H1 (cell line): ENCODE results near the gene EGFR. TPM values are rescaled to one million over a fixed set of nuclear protein-coding genes. Genes with fewer than 3 reads are reported as not detected.

ENCODE experiments used
- CTCF ChIA-PET: fragments of 300-600 bp; sonication (Branson Sonifier 250); formaldehyde crosslinking; loops from one replicate; lab custom pipeline; 2021; ENCODE audit not compliant: partially characterized antibody; lab: Charles Lee
- POLR2A ChIA-PET: fragments of 300-600 bp; sonication (Branson Sonifier 250); formaldehyde crosslinking; loops from one replicate; lab custom pipeline; 2021; ENCODE audit warnings: inconsistent platforms; ENCODE audit not compliant: partially characterized antibody; lab: Charles Lee
- DNase-seq, 2 experiments: peaks; one replicate each; pipeline versions ENCODE4 v3.0.0 to v3.0.0-alpha.2; 2010 to 2022; ENCODE audit warnings: low spot score in 2 of 2, low read depth in 1 of 2, mixed read lengths in 1 of 2
- FAIRE-seq: peaks from 2 replicates; lab custom pipeline; 2011; peaks lifted over from hg19 to GRCh38; lab: Jason Lieb, UNC
- H2AFZ ChIP-seq: 2 replicates; pipeline ENCODE4 v1.8.1; 2012; ENCODE audit warnings: low read length, inconsistent platforms
- H2AK5ac ChIP-seq: 2 replicates; pipeline ENCODE4 v1.6.1; 2013; ENCODE audit warnings: low read depth, low read length
- H2BK120ac ChIP-seq: replicated peaks from 2 replicates; pipeline ENCODE3; 2013; ENCODE audit warnings: low read depth, low read length, inconsistent platforms
- H2BK12ac ChIP-seq: 2 replicates; pipeline ENCODE4 v1.6.1; 2013; ENCODE audit warnings: low read depth, low read length
- H2BK15ac ChIP-seq: 2 replicates; pipeline ENCODE4 v1.6.1; 2013; ENCODE audit warnings: low read length
- H2BK20ac ChIP-seq: 2 replicates; pipeline ENCODE4 v1.6.1; 2013; ENCODE audit warnings: low read length
- H2BK5ac ChIP-seq: 2 replicates; pipeline ENCODE4 v1.6.1; 2013; ENCODE audit warnings: low read depth, low read length
- H3K14ac ChIP-seq: 2 replicates; pipeline ENCODE4 v1.6.1; 2013; ENCODE audit warnings: inconsistent platforms; ENCODE audit not compliant: insufficient read length
- H3K18ac ChIP-seq: 2 replicates; pipeline ENCODE4 v1.6.1; 2013; ENCODE audit warnings: low read length; ENCODE audit errors: extremely low read depth
- H3K23ac ChIP-seq: 2 replicates; pipeline ENCODE4 v1.6.1; 2013; ENCODE audit warnings: inconsistent platforms; ENCODE audit not compliant: insufficient read length
- H3K23me2 ChIP-seq: 2 replicates; pipeline ENCODE4 v1.6.1; 2013; ENCODE audit warnings: low read depth, low read length
- H3K27ac ChIP-seq: 2 replicates; pipeline ENCODE4 v1.6.1; 2011; ENCODE audit warnings: low read depth, low read length, inconsistent platforms
- H3K27me3 ChIP-seq, 4 experiments: replicated peaks in 1 of 4; 1 replicate in 1 of 4; 2 replicates in 3 of 4; pipeline versions ENCODE4 v1.6.1 to v1.8.1; 2011 to 2013; ENCODE audit warnings: low read length in 3 of 4, mild to moderate bottlenecking in 3 of 4, inconsistent platforms in 2 of 4, mixed read lengths in 2 of 4, moderate library complexity in 1 of 4; ENCODE audit not compliant: control insufficient read depth in 3 of 4, insufficient read depth in 3 of 4; ENCODE audit errors: extremely low read depth in 1 of 4
- H3K36me3 ChIP-seq, 4 experiments: 2 replicates each; pipeline versions ENCODE4 v1.6.1 to v1.8.1; 2011 to 2013; ENCODE audit warnings: mild to moderate bottlenecking in 4 of 4, low read length in 3 of 4, moderate library complexity in 2 of 4, control low read depth in 1 of 4, inconsistent platforms in 1 of 4; ENCODE audit not compliant: insufficient read depth in 4 of 4, control insufficient read depth in 2 of 4
- H3K4ac ChIP-seq: replicated peaks from 2 replicates; pipeline ENCODE3; 2013; ENCODE audit warnings: low read length, low read depth, mixed read lengths, inconsistent platforms; ENCODE audit not compliant: insufficient read length
- H3K4me1 ChIP-seq, 4 experiments: replicated peaks in 1 of 4; 1 replicate in 1 of 4; 2 replicates in 3 of 4; pipeline versions ENCODE4 v1.6.1 to v1.8.1; 2011 to 2013; ENCODE audit warnings: low read length in 3 of 4, inconsistent platforms in 2 of 4, mixed read lengths in 1 of 4; ENCODE audit not compliant: insufficient read depth in 4 of 4, control insufficient read depth in 3 of 4
- H3K4me2 ChIP-seq, 2 experiments: 2 replicates each; pipeline versions ENCODE4 v1.6.1 to v1.8.1; 2011 to 2013; ENCODE audit warnings: low read depth in 2 of 2, low read length in 2 of 2, control low read depth in 1 of 2, inconsistent platforms in 1 of 2, mild to moderate bottlenecking in 1 of 2; ENCODE audit not compliant: insufficient read depth in 1 of 2
- H3K4me3 ChIP-seq, 4 experiments: fragments of 200-600, 300-600 bp in 1 of 4; sonication (generic), shearing (Covaris generic), sonication (Bioruptor Twin) in 1 of 4; 2 replicates each; pipeline versions ENCODE4 v1.5.1 to v1.8.1; 2011 to 2016; ENCODE audit warnings: low read length in 4 of 4, low read depth in 3 of 4, control low read depth in 2 of 4, inconsistent platforms in 2 of 4, mild to moderate bottlenecking in 2 of 4, mixed read lengths in 1 of 4, moderate library complexity in 1 of 4; ENCODE audit not compliant: insufficient read depth in 2 of 4; ENCODE audit errors: extremely low read depth in 1 of 4
- H3K56ac ChIP-seq: replicated peaks from 2 replicates; pipeline ENCODE3; 2013; ENCODE audit warnings: low read depth, mild to moderate bottlenecking, mixed read lengths, low read length, inconsistent platforms; ENCODE audit not compliant: insufficient read length
- H3K79me1 ChIP-seq: 2 replicates; pipeline ENCODE4 v1.6.1; 2013; ENCODE audit warnings: low read depth, low read length, control low read depth
- H3K79me2 ChIP-seq, 2 experiments: 2 replicates each; pipeline versions ENCODE4 v1.6.1 to v1.8.1; 2012 to 2013; ENCODE audit warnings: low read length in 2 of 2, mild to moderate bottlenecking in 2 of 2, inconsistent platforms in 1 of 2; ENCODE audit not compliant: insufficient read depth in 2 of 2, control insufficient read depth in 1 of 2
- H3K9ac ChIP-seq, 4 experiments: replicated peaks in 1 of 4; 1 replicate in 1 of 4; 2 replicates in 3 of 4; pipeline versions ENCODE4 v1.6.1 to v1.8.1; 2011 to 2013; ENCODE audit warnings: low read depth in 3 of 4, low read length in 3 of 4, control low read depth in 2 of 4, mild to moderate bottlenecking in 2 of 4, moderate library complexity in 2 of 4, inconsistent platforms in 1 of 4; ENCODE audit errors: extremely low read depth in 1 of 4
- H3K9me3 ChIP-seq, 2 experiments: 2 replicates each; pipeline versions ENCODE4 v1.6.1 to v1.8.1; 2012 to 2013; ENCODE audit warnings: mild to moderate bottlenecking in 2 of 2, moderate library complexity in 2 of 2, control low read depth in 1 of 2, inconsistent platforms in 1 of 2, low read depth in 1 of 2, low read length in 1 of 2, mixed read lengths in 1 of 2; ENCODE audit not compliant: insufficient read depth in 2 of 2
- H4K20me1 ChIP-seq, 2 experiments: replicated peaks in 1 of 2; 2 replicates each; pipeline versions ENCODE3 to v1.8.1; 2011 to 2013; ENCODE audit warnings: inconsistent platforms in 2 of 2, low read length in 2 of 2, mild to moderate bottlenecking in 1 of 2; ENCODE audit not compliant: insufficient read depth in 2 of 2, control insufficient read depth in 1 of 2
- H4K5ac ChIP-seq: 2 replicates; pipeline ENCODE4 v1.6.1; 2013; ENCODE audit warnings: low read length, low read depth, mixed read lengths, inconsistent platforms; ENCODE audit not compliant: insufficient read length
- H4K8ac ChIP-seq: 2 replicates; pipeline ENCODE4 v1.8.0; 2013; ENCODE audit warnings: mild to moderate bottlenecking, moderate library complexity, low read length, inconsistent platforms; ENCODE audit not compliant: insufficient read depth; ENCODE audit errors: extremely low read depth
- H4K91ac ChIP-seq: replicated peaks from 2 replicates; pipeline ENCODE3; 2013; ENCODE audit warnings: low read length, mixed read lengths, inconsistent platforms; ENCODE audit not compliant: insufficient read length
- BCL11A ChIP-seq, 2 experiments: IDR thresholded peaks; one replicate each; pipeline ENCODE4 v1.6.1; 2011; ENCODE audit warnings: low read depth in 2 of 2, low read length in 2 of 2, mild to moderate bottlenecking in 2 of 2
- CHD2 ChIP-seq: IDR thresholded peaks from 2 replicates; pipeline ENCODE4 v1.6.1; 2012; ENCODE audit warnings: low read length, improper control_type of control experiment
- CREB1 ChIP-seq: IDR thresholded peaks from 2 replicates; pipeline ENCODE4 v1.6.1; 2012; ENCODE audit warnings: inconsistent platforms
- CTBP2 ChIP-seq: IDR thresholded peaks from 2 replicates; pipeline ENCODE4 v1.7.0; 2011; ENCODE audit warnings: borderline replicate concordance, mild to moderate bottlenecking, moderate library complexity, mixed read lengths, low read length; ENCODE audit not compliant: insufficient read depth, insufficient read length
- EP300 ChIP-seq, 2 experiments: IDR thresholded peaks; 1 replicate in 1 of 2; 2 replicates in 1 of 2; pipeline ENCODE4 v1.6.1; 2011 to 2012; ENCODE audit warnings: low read depth in 2 of 2, low read length in 2 of 2, mild to moderate bottlenecking in 2 of 2, borderline replicate concordance in 1 of 2, inconsistent platforms in 1 of 2, moderate library complexity in 1 of 2
- JUND ChIP-seq: IDR thresholded peaks from 2 replicates; pipeline ENCODE4 v1.6.1; 2011; ENCODE audit warnings: mild to moderate bottlenecking, improper control_type of control experiment, low read length
- MAFK ChIP-seq: IDR thresholded peaks from 2 replicates; pipeline ENCODE4 v1.6.1; 2012; ENCODE audit warnings: low read depth, mild to moderate bottlenecking, improper control_type of control experiment, low read length
- RBBP5 ChIP-seq: IDR thresholded peaks from 2 replicates; pipeline ENCODE4 v1.7.1; 2012; ENCODE audit warnings: low read depth, mild to moderate bottlenecking, inconsistent platforms, low read length, moderate library complexity, borderline replicate concordance
- RNF2 ChIP-seq: fragments of 200-900, 300-1000 bp; sonication (generic); IDR thresholded peaks from 2 replicates; pipeline ENCODE4 v1.7.1; 2016; ENCODE audit warnings: borderline replicate concordance, low read depth, mild to moderate bottlenecking, antibody characterized with exemption, low read length; ENCODE audit not compliant: poor library complexity, severe bottlenecking; ENCODE audit errors: missing control alignments
- SP4 ChIP-seq: IDR thresholded peaks from 2 replicates; pipeline ENCODE4 v1.6.1; 2012; ENCODE audit warnings: low read length, inconsistent platforms
- WGBS, 2 experiments: shearing (Covaris generic) in 1 of 2; methylation state at CpG; one replicate each; pipeline versions ENCODE4 v1.1.6 to v1.1.7; 2013 to 2015; ENCODE audit warnings: low lambda C conversion rate in 2 of 2, mixed read lengths in 2 of 2, inconsistent platforms in 1 of 2, low coverage in 1 of 2, missing lambda C conversion rate in 1 of 2; ENCODE audit not compliant: insufficient replicate concordance in 2 of 2, insufficient coverage in 1 of 2, insufficient read length in 1 of 2; ENCODE audit errors: extremely low coverage in 1 of 2, missing lambda C conversion rate in 1 of 2; 5-methylcytosine and 5-hydroxymethylcytosine counted together
- polyA plus RNA-seq, 7 experiments: library from polyadenylated mRNA; depleted of rRNA in 3 of 7; stranded (reverse) in 5 of 7; unstranded in 2 of 7; fragments of >200 nt in 5 of 7; fragments of 200-250 nt in 2 of 7; gene quantifications; 1 replicate in 5 of 7; 2 replicates in 1 of 7; 4 replicates in 1 of 7; pipeline versions ENCODE4 v1.2.1 to v1.2.3, GENCODE V29; 2011 to 2013; ENCODE audit warnings: missing spikeins in 2 of 7, mixed read lengths in 2 of 7
- total RNA-seq: library from RNA; stranded (reverse); fragmentation: NEBNext Ultra II Directional; extraction: Animal tissue kit (Norgen Biotek cat#: 25700); gene quantifications from 2 replicates; pipeline ENCODE4 v1.2.1, GENCODE V29; 2021
- TF ChIP-seq, protein P1 (sequence below): IDR thresholded peaks from 2 replicates; pipeline ENCODE4 v1.6.1; 2012; ENCODE audit warnings: inconsistent platforms
- TF ChIP-seq, protein P2 (sequence below), 3 experiments: IDR thresholded peaks; 1 replicate in 2 of 3; 2 replicates in 1 of 3; pipeline versions ENCODE4 v1.5.1 to v1.6.1; 2011; ENCODE audit warnings: low read length in 3 of 3, mild to moderate bottlenecking in 3 of 3, inconsistent platforms in 2 of 3, low read depth in 1 of 3, moderate library complexity in 1 of 3; ENCODE audit not compliant: insufficient read depth in 1 of 3; ENCODE audit errors: control extremely low read depth in 1 of 3

Gene EGFR
- total and polyA plus RNA-seq, 2 of the 8 experiments (the other 6 are each of a cell fraction or from before 2014, with no cell fraction given): 1.9 to 5.8 TPM

GRCh38 chr7:55134359-55134725 is 115.5 kb downstream of the EGFR start:
- H3K9me3 ChIP-seq: no peaks in the 10 kb centered on the region
- H3K4me2 ChIP-seq: no peak overlapping the region
- H3K79me1 ChIP-seq: no peaks in the 10 kb centered on the region
- H3K79me2 ChIP-seq: no peaks in the 10 kb centered on the region
- H3K14ac ChIP-seq: no peak overlapping the region
- no peak overlapping the region for H2AK5ac ChIP-seq
- H2BK20ac ChIP-seq: no peak overlapping the region
- no peak for FAIRE-seq
- no peak overlapping the region for H3K56ac ChIP-seq
- ChIA-PET POLR2A (no interaction called here), CTCF (no interaction called here)
- no peak overlapping the region for H2BK15ac ChIP-seq
- H3K27ac ChIP-seq: no peak overlapping the region
- H4K20me1 ChIP-seq: no peaks in the 10 kb centered on the region
- H2BK120ac ChIP-seq: no peak overlapping the region
- no peak overlapping the region for H4K91ac ChIP-seq
- peaks cover 0 to 2% (median under 1%) of the 10 kb centered on the region in 4 experiments; a peak in 4 of 7 replicates for H3K4me1 ChIP-seq
- DNase-seq: no peak
- no peak overlapping the region for H4K5ac ChIP-seq
- 97% methylated on average over 4 of the region's 4 CpGs; no CpG with 5 or more reads in 1 of the 2 experiments for WGBS, 2 experiments
- no peak overlapping the region for H2BK12ac ChIP-seq
- no peak overlapping the region for H3K18ac ChIP-seq
- no peak overlapping the region for H2AFZ ChIP-seq
- no peak overlapping the region for H4K8ac ChIP-seq
- no peak overlapping the region for H3K4ac ChIP-seq
- H2BK5ac ChIP-seq: no peak overlapping the region
- no peak overlapping the region for H3K23ac ChIP-seq
- no peak overlapping the region for H3K4me3 ChIP-seq
- H3K9ac ChIP-seq: no peak overlapping the region
- H3K36me3 ChIP-seq: no peaks in the 10 kb centered on the region
- no peaks in the 10 kb centered on the region for H3K23me2 ChIP-seq
- no peaks in the 10 kb centered on the region for H3K27me3 ChIP-seq
- TF ChIP-seq RBBP5 (no peak), CHD2 (no peak), MAFK (no peak), CTBP2 (no peak), RNF2 (no peak), JUND (no peak), EP300 (IDR thresholded peaks at IDR 0.05; ENCODE audit: borderline replicate concordance in 1 of 2, low read depth in 2 of 2, low read length in 2 of 2) (no peak), BCL11A (IDR thresholded peaks at IDR 0.05; ENCODE audit: low read depth in 2 of 2, low read length in 2 of 2) (no peak), SP4 (no peak), CREB1 (no peak)
- TF ChIP-seq, protein P1, sequence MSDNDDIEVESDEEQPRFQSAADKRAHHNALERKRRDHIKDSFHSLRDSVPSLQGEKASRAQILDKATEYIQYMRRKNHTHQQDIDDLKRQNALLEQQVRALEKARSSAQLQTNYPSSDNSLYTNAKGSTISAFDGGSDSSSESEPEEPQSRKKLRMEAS: no peak
- TF ChIP-seq, protein P2, sequence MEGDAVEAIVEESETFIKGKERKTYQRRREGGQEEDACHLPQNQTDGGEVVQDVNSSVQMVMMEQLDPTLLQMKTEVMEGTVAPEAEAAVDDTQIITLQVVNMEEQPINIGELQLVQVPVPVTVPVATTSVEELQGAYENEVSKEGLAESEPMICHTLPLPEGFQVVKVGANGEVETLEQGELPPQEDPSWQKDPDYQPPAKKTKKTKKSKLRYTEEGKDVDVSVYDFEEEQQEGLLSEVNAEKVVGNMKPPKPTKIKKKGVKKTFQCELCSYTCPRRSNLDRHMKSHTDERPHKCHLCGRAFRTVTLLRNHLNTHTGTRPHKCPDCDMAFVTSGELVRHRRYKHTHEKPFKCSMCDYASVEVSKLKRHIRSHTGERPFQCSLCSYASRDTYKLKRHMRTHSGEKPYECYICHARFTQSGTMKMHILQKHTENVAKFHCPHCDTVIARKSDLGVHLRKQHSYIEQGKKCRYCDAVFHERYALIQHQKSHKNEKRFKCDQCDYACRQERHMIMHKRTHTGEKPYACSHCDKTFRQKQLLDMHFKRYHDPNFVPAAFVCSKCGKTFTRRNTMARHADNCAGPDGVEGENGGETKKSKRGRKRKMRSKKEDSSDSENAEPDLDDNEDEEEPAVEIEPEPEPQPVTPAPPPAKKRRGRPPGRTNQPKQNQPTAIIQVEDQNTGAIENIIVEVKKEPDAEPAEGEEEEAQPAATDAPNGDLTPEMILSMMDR (IDR thresholded peaks at IDR 0.05; ENCODE audit: control extremely low read depth in 1 of 3, insufficient read depth in 1 of 3, low read depth in 1 of 3, low read length in 3 of 3): no peak
